ENCODE results near the gene FBXO38. TPM values are rescaled to one million over a fixed set of nuclear protein-coding genes. Genes with fewer than 3 reads are reported as not detected.

Gene FBXO38
- total RNA-seq, 6 donors from 2014 or later: 33.0 to 103 (median 61.6) TPM

DNA sequence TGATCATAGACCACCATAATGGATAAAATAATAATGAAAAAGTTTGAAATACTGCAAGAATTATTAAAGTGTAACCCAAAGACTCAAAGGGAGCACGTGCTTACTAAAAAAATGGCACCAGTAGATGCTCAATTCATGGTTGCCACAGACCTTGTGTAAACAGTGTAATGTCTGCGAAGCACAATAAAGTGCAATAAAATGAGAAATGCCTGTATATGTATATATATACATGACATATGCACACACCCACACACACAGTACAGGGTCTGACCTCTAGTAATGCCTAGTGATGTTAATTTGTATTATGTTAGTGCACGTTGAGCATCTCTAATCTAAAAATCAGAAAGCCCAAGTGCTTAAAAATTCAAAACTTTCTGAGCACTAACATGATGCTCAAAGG is 52.3 kb downstream of the FBXO38 start:
- DNase-seq (no peak), ATAC-seq (ENCODE audit: low FRiP score in 2 of 2) (no peak)
- WGBS, 2 donors: 98% methylated on average over 3 of the region's 3 CpGs
- Histone ChIP-seq H3K4me3 (no peak overlapping the region), H3K27me3 (no peaks in the 10 kb centered on the region), H3K9me3 (no peaks in the 10 kb centered on the region), H3K36me3 (peaks cover 5 to 87% (median 39%) of the 10 kb centered on the region in 4 donors), H3K4me1 (no peaks in the 10 kb centered on the region), H3K27ac (no peak overlapping the region)
- TF ChIP-seq EP300 (IDR thresholded peaks at IDR 0.05) (no peak), POLR2A (IDR thresholded peaks at IDR 0.05) (no peak), CTCF (IDR thresholded peaks at IDR 0.05) (no peak), POLR2AphosphoS5 (IDR thresholded peaks at IDR 0.05) (no peak)

- Histone ChIP-seq H3K27me3 (no peaks in the 10 kb centered on the region), H3K27ac (no peak overlapping the region), H3K4me1 (no peaks in the 10 kb centered on the region), H3K9me3 (no peaks in the 10 kb centered on the region), H3K36me3 (peaks cover 11 to 95% (median 50%) of the 10 kb centered on the region in 4 donors), H3K4me3 (no peak overlapping the region)
- TF ChIP-seq EP300 (IDR thresholded peaks at IDR 0.05): no peak
- TF ChIP-seq POLR2A (IDR thresholded peaks at IDR 0.05): no peak
- TF ChIP-seq POLR2AphosphoS5 (IDR thresholded peaks at IDR 0.05): no peak
- TF ChIP-seq CTCF (IDR thresholded peaks at IDR 0.05): no peak
- DNase-seq: no peak
- 76 to 81% methylated on average over 6 of the region's 6 CpGs for WGBS, 2 donors
- no peak for ATAC-seq (ENCODE audit: low FRiP score in 2 of 2)
Observed at GRCh38 chr5:148437249-148437648, 53.5 kb downstream of the FBXO38 start.

DNA sequence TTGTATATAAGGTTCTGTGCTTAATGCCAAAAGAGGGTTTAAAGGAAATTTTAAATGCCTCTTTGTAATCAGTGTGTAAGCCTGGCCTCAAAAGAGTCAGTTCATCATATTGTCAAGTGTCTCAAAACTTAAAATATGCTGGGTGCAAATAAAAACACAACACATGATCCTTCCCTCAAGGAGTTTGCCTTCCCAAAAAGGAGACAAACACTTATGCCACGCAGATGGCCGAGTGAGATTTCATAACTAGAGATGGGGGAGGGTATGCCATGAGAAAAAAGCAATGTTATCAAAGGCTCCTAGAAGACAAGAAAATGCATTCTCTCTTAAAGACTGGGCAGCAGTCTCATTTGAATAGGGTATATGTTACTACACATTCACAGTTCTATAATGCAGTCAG is 55.2 kb downstream of the FBXO38 start:
- Histone ChIP-seq H3K27ac (no peak overlapping the region), H3K36me3 (peaks cover 11 to 95% (median 51%) of the 10 kb centered on the region in 4 donors), H3K27me3 (no peaks in the 10 kb centered on the region), H3K4me3 (no peak overlapping the region), H3K4me1 (no peaks in the 10 kb centered on the region), H3K9me3 (no peaks in the 10 kb centered on the region)
- TF ChIP-seq CTCF (IDR thresholded peaks at IDR 0.05): no peak
- peak in 1 of 4 donors; percentile 29 for TF ChIP-seq EP300 (IDR thresholded peaks at IDR 0.05)
- TF ChIP-seq POLR2AphosphoS5 (IDR thresholded peaks at IDR 0.05): no peak
- DNase-seq (no peak), ATAC-seq (ENCODE audit: low FRiP score in 2 of 2) (no peak)
- 64 to 74% methylated on average over 2 of the region's 2 CpGs for WGBS, 2 donors

GRCh38 chr5:148443241-148443640 is 59.5 kb downstream of the FBXO38 start:
- 67 to 79% methylated on average over 1 of the region's 1 CpG for WGBS, 2 donors
- Histone ChIP-seq H3K9me3 (no peaks in the 10 kb centered on the region), H3K36me3 (peaks cover 6 to 53% (median 37%) of the 10 kb centered on the region in 4 donors), H3K4me3 (no peak overlapping the region), H3K27ac (no peak overlapping the region), H3K27me3 (no peaks in the 10 kb centered on the region), H3K4me1 (no peaks in the 10 kb centered on the region)
- no peak for TF ChIP-seq POLR2AphosphoS5 (IDR thresholded peaks at IDR 0.05)
- TF ChIP-seq EP300 (IDR thresholded peaks at IDR 0.05): no peak
- no peak for TF ChIP-seq POLR2A (IDR thresholded peaks at IDR 0.05)
- TF ChIP-seq CTCF (IDR thresholded peaks at IDR 0.05): no peak
- ATAC-seq (ENCODE audit: low FRiP score in 2 of 2) (no peak), DNase-seq (no peak)

DNA sequence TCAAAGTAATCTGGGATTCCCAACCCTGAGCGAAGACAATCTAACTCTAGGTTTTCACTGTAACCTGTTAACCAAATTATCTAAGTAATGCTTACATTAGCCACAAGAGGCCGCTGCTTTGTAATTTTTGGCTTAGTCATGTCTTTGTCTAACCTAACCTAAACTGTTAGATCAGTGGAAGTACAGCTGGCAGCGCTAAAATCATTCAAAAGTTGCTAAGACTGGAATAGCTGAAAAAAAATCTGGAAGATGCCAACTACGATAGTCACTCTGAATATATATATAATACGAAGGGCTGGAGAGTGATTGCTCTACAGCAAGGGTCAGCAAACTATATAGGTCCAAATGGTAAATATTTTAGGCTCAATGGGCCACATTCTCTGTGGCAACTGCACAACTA is 60.2 kb downstream of the FBXO38 start:
- TF ChIP-seq CTCF (IDR thresholded peaks at IDR 0.05) (peak; percentile 47 to 83 (median 72)), POLR2AphosphoS5 (IDR thresholded peaks at IDR 0.05) (no peak)
- peak in 1 of 2 donors; percentile 40 for DNase-seq
- Histone ChIP-seq H3K27ac (no peak overlapping the region), H3K4me1 (no peaks in the 10 kb centered on the region), H3K4me3 (no peak overlapping the region), H3K9me3 (no peaks in the 10 kb centered on the region), H3K27me3 (no peaks in the 10 kb centered on the region), H3K36me3 (peaks cover 6 to 45% (median 35%) of the 10 kb centered on the region in 4 donors)
- peak; percentile 74 to 90 for ATAC-seq (ENCODE audit: low FRiP score in 2 of 2)
- 33 to 35% methylated on average over 5 of the region's 5 CpGs for WGBS, 2 donors
